Islet of Langerhans (tissue), 1 donor: ENCODE data around the gene PLA2G4E.

Experiments
- FAIRE-seq: peaks from one replicate; lab custom pipeline; 2011; peaks lifted over from hg19 to GRCh38; lab: Jason Lieb, UNC

The PLA2G4E gene, protein sequence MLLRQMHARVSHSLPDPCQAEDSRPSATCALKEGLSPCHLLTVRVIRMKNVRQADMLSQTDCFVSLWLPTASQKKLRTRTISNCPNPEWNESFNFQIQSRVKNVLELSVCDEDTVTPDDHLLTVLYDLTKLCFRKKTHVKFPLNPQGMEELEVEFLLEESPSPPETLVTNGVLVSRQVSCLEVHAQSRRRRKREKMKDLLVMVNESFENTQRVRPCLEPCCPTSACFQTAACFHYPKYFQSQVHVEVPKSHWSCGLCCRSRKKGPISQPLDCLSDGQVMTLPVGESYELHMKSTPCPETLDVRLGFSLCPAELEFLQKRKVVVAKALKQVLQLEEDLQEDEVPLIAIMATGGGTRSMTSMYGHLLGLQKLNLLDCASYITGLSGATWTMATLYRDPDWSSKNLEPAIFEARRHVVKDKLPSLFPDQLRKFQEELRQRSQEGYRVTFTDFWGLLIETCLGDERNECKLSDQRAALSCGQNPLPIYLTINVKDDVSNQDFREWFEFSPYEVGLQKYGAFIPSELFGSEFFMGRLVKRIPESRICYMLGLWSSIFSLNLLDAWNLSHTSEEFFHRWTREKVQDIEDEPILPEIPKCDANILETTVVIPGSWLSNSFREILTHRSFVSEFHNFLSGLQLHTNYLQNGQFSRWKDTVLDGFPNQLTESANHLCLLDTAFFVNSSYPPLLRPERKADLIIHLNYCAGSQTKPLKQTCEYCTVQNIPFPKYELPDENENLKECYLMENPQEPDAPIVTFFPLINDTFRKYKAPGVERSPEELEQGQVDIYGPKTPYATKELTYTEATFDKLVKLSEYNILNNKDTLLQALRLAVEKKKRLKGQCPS

DNA sequence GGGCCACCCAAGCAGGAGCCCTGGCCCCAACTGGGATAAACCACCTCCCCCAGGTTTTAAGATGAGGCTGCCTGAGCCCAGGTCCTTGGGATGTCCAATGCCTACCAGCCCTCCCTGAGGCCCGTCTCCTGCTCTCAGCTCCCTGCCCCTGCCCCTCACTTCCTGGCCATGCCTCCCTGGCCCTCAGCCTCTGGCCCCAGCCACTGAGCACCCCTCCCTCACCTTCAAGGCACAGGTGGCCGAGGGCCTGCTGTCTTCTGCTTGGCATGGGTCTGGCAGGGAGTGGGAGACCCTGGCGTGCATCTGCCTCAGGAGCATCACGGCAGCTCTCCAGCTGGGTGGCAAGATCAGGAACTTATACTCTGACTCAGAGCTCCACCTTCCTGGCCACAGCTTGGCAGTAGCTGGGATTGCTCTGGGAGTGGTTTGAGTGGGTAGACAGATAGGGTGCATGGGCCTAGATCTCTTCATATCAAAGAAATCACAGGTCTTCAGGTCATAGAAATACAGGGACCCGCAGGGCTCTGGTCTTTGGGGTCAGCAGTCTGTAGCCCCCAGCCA, at the start of gene PLA2G4E:
TSS of gene PLA2G4E (minus strand) at position 330 of the 561 bp plus-strand sequence. CDS start at position 318, 12 bp downstream.
- FAIRE-seq, result no peak

DNA sequence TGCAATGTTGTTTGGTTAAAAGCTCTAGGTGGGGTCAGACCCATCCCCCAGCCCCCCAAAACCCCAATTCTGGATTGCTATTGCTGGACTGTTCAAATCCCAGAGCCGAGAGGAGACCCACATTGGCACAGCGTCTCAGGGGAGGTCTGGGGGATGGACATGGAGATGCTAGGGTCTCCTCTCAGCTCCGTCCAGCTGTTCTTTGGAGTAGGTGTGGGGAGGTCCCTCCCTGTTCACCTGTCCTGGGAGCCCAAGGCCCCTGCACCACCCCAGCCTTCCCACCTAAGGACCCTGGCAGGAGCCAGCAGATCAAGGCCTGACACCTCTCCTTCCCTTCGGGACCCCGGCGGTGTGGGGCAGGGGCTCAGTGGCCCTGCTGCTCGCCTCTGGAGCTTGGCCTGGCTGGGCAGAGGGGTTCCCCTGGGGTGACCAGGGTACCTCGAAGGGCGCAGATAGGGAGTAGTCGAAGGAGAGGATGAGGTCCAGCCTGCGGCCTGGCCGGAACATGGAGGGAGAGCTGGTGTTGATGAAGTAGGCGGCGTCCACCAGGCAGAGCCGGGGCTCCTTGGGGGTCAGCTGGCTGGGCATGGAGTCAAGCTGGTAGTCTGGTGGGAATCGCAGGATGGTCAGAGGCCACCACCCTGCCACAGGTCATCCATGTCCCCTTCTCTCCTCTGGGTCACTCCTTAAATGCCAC, 49.6 kb upstream of the PLA2G4E start:
- no peak for FAIRE-seq

DNA sequence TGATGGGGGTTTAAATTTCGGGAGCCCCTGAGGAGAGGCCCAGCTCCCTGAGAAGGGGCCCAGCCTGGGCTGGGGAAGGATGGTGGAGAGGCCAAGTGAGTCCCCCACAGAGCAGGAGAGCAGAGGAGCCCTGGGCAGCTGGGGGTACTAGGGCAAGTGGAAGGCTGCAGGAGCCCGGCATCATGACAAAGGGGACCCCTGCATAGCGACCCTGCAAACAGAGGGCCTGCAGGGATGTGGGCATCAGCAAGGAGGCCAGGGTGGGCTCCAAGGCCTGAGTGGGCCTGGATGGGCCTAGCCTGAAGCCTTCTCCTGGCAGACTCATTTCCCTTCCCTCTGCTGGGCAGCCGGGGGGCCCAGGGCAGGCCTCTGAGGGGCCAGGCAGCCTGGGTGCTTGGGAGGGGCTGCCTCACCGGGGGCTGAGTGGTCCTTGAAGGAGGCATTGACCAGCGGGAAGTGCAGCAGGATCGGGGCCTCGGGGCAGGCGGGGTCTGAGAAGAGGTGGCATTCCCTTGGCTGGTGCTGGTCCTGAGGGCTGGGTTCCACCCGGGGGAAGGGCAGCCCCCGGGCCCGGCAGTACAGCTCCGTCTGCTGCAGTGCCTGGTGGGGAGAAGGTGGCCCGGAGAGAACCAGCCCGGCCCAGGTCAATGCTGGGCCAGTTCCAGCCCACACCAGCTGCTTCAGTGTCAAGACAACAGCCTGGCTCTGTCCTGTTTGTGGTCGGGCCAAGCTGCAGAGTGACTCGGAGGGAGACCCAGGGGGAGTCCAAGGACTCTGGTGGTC, 48.8 kb upstream of the PLA2G4E start:
- FAIRE-seq, result no peak

DNA sequence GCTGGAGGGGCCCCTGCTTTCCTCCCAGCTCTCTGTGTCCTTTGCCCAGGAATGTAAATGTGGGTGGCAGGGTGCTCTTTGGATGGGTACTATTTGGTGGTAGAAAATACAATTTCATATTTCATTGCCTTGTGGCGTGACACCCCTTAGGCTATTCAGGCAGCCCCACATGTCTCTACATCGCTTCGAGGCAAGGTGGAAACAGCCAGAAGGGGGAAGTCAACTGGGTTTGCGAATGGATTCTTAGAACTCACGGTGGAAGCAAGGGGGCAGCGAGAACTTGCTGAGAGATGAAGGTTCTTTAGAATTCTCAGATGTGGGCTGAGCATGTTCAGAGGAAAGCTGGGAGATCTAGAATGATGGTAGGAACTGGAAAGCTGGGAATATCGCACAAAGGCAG, 48.2 kb upstream of the PLA2G4E start:
- no peak for FAIRE-seq

DNA sequence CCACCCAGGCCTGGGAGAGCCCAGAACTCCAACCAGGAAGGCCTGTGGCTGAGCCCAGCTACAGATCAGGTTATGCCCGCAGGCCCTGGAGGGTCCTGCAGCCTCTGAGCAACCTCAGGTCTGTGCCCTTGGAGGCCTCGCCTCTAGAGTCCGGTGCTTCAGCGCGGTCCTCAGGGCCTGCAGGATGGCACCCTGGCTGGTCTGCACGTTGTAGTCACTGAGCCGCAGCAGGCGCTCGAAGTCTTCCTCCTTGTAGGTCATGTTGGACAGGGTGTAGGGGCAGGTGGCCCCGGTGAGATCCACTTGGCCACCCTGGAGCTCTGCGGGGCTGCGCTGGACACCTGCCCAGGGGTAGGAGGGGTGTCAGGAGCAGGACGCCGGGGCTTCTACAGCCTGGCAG, 47.8 kb upstream of the PLA2G4E start:
- FAIRE-seq, result no peak

DNA sequence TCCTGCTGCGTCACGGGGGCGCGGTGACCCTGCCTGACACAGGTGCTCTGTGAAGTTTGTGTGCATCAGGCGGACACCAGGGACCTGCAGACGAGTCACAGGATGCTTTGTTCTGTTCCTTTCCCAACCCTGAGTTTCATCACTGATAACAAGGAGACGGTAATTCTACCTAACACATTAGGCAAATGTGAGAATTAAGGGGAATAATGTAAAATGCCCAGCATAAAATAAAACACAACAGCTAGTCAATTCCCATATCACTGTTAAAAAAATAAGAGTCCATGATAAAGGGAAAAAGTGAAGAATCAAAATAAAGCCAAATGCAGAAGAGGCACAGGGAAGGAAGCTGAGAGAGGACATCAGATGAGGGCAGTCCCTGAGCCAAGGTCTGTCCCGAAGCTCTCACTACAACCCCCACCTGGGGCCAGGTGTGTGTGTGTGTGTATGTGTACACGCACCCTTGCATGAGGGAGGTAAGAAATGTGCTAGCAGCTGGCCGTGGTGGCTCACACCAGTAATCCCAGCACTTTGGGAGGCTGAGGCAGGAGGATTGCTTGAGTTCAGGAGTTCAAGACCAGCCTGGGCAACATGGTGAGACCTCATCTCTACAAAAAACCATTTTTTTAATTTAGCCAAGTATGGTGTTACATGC, 46.0 kb upstream of the PLA2G4E start:
- FAIRE-seq, result no peak

DNA sequence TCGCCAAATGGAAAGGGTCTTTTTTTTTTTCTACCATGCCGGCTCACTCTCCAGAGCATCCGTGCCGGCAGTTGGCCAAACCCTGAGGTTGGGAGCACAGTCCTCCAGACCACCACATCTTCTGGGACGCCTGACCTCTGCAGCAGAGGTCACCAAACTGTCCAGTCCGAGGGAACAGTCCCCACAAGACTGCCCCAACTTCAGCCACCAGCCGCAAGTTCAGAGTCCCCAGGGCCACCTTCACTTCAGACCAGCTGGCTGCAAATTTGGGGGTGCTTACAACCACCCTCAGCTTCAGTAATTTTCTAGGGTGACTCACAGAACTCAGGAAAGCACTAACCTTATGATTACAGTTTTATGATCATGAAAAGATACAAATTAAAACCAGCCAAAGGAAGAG, 44.6 kb upstream of the PLA2G4E start:
- FAIRE-seq, result no peak

DNA sequence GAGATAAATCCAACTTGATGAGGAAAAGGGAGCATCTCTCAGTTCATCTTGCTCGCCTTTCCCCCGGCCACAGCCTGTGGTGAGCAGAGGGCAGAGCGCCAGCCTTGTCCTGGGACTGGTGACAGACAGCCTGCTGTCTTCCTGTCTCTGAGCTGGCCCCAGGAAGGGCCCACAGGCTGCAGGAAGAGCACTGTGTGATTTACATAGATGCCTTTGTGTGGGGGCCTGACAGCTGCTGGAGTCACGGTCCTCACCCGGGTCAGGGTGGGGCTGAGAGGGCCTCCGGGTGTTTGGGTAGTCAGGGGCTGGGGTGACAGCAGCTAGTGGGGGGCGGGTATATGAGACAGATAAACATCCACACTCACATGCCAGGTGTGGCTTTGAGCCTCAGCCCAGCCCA, 44.2 kb upstream of the PLA2G4E start:
- no peak for FAIRE-seq

DNA sequence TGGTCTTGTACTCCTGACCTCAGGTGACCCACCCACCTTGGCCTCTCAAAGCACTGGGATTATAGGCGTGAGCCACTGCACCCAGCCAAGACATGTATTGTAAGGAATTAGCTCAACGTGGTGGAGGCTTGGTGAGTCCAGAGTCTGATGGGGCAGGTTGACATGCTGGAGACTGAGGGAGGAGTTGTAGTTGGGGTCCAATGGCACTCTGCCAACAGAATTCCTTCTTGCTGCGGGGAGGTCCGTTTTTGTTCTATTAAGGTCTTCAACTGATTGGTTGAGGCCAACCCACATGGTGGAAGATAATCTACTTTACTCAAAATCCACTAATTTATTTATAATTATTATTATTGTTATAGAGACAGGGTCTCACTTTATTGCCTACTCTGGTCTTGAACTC, 43.4 kb upstream of the PLA2G4E start:
- FAIRE-seq, result no peak

DNA sequence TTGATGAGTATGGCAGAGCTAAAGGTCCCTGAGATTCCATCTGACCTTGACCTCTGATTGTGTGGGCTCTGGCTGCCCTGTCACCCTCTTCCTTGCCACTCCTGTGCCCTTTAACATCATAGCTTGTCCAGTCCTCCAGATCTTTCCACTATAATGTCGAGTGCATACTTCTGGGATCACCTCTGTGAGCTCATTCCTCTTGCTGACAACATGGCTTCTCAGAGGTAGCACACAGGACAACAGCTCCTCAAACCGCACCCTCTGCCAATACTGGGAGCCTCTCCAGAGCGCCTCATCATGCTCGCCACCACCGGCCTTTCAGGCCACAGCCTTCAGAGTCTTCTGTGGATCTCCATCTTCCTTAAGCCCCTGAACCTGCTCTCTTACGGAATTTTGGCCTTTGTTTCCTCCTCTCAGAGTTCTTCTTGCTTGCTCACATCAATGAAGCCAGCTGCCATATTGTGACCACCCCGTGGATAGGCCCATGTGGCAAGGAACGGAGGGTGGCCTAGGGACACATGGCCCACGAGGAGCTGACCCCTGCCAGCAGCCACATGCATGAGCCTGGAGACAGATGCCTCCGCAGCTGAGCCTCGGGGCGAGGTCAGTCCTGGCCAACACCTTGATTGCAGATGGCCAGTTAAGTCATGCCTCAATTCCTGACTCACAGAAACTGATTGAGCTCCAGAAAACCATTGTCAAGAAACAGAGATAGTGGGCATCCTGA, 42.4 kb upstream of the PLA2G4E start:
- FAIRE-seq, result no peak

DNA sequence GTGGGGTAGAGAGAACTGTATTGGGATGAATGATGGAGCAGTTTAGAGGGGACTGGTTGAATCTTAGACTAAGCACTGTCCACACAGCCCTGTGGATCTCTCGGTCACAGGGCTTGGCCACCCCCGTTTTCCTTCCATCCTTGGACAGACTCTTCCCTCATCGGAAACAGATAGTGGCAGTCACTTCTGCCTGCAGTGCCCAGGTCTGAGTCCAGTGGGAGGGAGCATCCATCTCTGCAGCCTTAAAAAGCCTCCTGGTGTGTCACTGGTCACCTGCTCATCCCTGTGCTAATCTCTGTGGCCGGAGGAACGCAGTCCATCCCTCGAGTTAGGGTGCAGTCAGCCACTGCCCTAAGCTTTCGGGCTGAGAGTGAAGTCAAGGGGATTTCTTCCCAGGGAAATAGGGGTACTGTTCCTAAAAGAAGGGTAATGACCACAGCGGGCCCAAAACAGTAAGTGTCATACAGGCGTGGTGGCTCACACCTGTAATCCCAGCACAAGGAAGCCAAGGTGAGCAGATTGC, 41.5 kb upstream of the PLA2G4E start:
- FAIRE-seq, result no peak

DNA sequence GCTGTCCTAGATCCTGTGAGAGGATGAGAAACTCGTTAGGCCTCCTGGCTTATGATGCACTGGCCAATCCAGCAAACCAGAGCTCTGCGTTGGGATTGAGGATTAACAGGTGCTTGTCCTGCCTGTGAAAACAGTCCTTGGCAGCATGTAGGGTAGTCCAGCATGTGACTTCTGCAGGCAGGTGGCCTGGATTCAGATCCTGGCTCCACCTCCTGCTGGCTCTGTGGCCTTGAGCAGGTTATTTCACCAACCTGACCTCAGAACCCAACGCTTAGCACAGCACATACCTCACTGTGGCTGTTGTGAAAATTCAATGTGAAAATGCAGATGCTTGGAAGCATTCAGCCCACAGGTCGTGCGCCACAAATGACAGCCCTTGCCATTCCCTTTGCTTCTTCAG, 40.0 kb upstream of the PLA2G4E start:
- FAIRE-seq, result no peak

DNA sequence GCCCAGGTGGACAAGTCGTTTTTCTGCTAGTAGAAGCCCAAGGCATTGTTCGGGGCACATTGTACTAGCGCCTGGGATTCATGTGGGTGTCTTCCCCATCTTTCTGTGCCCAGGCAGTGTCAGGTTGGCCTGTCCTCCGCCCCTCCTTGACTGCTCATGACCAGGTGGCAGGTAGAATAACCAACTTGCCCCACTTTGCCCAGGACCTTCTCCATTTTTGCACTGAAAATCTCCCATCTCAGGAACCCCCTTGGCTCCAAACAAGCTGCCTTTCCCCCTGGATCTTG, 39.6 kb upstream of the PLA2G4E start:
- FAIRE-seq, result no peak

DNA sequence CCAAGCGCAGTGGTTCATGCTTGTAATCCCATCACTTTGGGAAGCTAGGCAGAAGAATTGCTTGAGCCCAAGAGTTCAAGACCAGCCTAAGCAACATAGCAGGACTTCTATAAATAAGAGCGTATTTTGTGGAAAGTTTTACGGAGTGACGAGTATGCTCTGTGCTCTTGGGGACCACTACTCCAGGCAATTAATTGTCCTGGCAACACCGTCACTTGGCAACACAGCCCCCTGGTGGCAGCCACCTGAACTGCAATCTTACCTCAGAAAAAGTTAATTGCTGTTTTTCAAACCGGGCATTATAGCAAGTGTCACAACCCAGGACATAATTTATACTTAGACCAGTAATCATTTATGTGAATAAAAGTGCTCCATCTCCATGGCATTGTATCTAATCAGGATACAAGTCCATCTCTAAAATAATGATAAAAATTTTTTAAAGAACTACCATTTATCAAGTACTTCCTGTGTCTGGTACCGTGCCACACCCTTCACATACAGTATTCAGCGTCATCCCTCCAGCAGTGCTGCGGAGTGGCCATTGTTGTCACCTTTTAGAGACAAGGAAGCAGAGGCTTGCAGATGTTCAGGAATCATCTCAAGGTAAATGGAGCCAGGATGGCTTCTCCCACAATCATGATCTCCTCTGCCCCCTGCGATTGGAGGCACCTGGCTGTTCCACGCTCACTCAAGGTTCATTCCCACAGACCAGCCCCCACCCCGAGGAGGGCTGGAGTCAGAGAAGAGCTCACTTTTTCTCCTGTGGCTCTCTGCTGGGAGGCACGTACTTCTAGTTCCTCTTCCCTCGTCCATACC, 39.0 kb upstream of the PLA2G4E start:
- FAIRE-seq, result no peak

DNA sequence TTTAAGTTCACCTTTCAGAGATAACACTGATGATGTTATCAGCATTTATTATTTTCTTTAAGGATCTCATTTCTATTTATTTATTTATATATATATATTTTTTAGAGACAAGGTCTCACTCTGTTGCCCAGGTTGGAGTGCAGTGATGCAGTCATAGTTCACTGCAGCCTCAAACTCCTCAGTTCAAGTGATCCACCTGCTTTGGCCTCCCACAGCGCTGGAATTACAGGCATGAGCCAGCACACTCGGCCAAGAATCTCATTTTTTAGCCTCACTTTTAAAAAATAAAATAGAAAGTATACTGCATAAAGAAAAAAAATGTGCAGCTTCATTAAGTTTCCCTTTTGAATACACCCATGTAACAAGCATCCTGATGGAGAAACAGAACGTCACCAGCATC, 37.9 kb upstream of the PLA2G4E start:
- no peak for FAIRE-seq

DNA sequence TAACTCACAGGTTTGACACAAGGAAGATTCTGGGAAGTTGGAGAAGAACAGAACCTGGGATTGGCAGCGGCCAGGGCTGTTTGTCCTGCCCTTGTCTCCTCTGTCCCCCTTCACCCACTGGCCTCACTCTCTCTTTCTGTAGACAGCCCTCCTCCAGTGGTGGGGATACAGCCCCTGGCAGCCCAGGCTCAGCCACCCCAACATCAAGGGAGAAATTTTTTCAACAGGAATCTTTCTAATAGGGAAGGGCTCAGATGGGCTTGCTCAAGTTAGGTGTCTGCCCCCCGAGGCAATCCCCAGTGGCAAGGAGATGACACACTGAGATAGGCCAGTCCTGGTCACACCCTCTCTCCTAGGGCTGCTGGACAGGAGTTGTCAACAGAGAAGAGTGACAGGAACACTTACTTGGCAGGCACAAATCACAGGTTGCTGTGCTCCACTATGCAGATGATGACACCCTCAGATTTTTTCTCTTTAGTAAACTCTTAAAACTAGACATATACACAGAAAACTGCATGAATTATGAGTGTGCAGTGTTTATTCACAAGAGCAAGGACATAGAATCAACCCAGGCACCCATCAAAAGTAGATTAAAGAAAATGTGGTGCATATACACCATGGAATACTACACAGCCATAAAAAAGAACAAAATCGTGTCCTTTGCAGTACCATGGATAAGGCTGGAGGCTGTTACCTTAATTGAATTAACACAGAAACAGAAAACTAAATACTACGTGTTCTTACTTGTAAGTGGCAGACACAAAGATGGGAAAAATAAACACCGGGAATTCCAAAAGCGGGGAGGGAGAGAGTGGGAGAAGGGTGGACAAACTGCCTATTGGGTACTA, 37.2 kb upstream of the PLA2G4E start:
- no peak for FAIRE-seq

DNA sequence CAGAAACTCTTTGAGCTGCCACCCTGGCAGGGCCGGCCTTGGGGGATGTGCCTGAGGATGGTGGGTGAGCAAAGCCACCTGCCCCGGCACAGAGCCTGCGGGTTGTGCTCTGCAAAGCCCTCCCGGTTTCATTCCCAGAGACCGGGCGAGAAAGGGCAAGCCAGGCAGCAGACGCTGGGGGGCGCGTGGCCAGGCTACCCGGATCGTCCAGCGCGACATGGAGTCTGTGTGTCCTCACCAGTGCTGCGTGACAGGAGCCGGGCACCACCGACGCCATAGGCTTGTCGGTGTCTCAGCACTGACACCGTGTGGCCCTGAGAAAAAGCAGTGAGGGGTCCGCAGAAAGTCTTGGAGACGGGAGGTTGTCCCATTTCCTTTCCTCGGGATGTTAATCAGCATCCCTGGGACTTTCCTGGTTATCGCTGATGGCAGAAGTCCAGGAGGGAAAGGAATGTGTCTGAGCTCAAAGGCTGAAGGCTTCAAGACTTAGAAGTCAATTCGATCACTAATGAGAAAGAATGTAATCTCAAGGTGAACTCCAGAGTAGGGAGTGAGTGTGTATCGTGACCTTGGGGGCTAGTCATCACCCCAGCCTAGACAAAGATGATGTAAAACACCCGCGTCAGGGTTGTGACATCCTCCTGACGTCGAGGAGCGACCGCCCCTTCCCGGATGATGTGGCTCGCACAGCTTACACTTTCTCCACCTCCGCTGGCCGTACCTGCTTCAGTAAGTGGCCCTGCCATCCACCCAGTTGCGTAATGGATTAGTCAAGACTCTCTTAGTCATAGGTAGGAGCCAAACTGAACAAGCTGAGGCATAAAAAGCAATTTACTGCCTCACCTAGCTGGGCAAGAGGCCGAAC, 36.3 kb upstream of the PLA2G4E start:
- no peak for FAIRE-seq

DNA sequence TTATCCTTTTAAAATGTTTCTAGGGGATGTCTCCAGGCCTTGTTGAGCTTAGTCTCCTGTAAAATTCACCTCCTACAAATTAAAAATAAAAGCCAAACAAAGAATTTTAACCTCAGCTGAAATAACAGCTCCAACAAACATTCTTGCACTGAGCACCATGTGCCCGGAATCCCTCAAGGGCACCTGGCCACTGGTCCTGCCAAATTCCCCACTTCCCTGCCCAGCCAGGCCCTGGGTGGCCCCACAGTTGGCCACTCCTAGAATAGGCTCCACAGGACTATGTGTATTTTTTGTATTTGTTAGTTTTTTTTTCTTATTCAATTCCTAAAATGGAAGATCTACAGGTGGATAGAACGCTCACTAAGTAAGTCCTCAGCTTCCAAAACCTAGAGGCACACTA, 33.1 kb upstream of the PLA2G4E start:
- FAIRE-seq, result no peak
